ENCODE data around the gene SERINC4.
"Not testable (repeated sequence)": the region's sequence is repeated elsewhere in the genome, so short reads cannot be mapped to it uniquely, and the experiment has no call there.

SERINC4 gene

GRCh38 chr15:43799945-43800285 lies at the start of gene SERINC4:
SERINC4 (minus strand) TSS chr15:43800220; CDS start chr15:43799986, 234 bp downstream.
- H3K27ac ChIP-seq (ENCODE audit: low read depth, low read length) = peak within 1 kb of the TSS; percentile 89
- H3K4me1 ChIP-seq (ENCODE audit: control insufficient read depth in 1 of 2, insufficient read depth in 2 of 2, low read length in 2 of 2) = peaks cover 35 to 41% of the 10 kb centered on the region in 2 donors
- no peaks in the 10 kb centered on the region for H3K27me3 ChIP-seq (ENCODE audit: control insufficient read depth in 1 of 2, insufficient read depth in 2 of 2, low read length in 2 of 2)
- H3K4me3 ChIP-seq (ENCODE audit: low read depth in 1 of 2, low read length in 2 of 2) = peak within 1 kb of the TSS; percentile 94 to 98
- no peaks in the 10 kb centered on the region for H3K9me3 ChIP-seq (ENCODE audit: control insufficient read depth in 1 of 2, low read length in 2 of 2)
- H3K9ac ChIP-seq (ENCODE audit: low read depth in 1 of 2, low read length in 2 of 2) = peak within 1 kb of the TSS; percentile 95
- H3K36me3 ChIP-seq (ENCODE audit: control insufficient read depth in 1 of 2, insufficient read depth in 2 of 2, low read length in 2 of 2) = peaks cover 16 to 47% of the 10 kb centered on the region in 2 donors

GRCh38 chr15:43845421-43845820 lies 45.4 kb upstream of the SERINC4 start:
- Histone ChIP-seq H3K9me3 (ENCODE audit: control insufficient read depth in 1 of 2, low read length in 2 of 2) (no peaks in the 10 kb centered on the region), H3K36me3 (ENCODE audit: control insufficient read depth in 1 of 2, insufficient read depth in 2 of 2, low read length in 2 of 2) (no peaks in the 10 kb centered on the region), H3K27ac (ENCODE audit: low read depth, low read length) (no peak overlapping the region), H3K9ac (ENCODE audit: low read depth in 1 of 2, low read length in 2 of 2) (no peak overlapping the region), H3K4me1 (ENCODE audit: control insufficient read depth in 1 of 2, insufficient read depth in 2 of 2, low read length in 2 of 2) (no peaks in the 10 kb centered on the region), H3K27me3 (ENCODE audit: control insufficient read depth in 1 of 2, insufficient read depth in 2 of 2, low read length in 2 of 2) (no peaks in the 10 kb centered on the region), H3K4me3 (ENCODE audit: low read depth in 1 of 2, low read length in 2 of 2) (no peak overlapping the region)

DNA sequence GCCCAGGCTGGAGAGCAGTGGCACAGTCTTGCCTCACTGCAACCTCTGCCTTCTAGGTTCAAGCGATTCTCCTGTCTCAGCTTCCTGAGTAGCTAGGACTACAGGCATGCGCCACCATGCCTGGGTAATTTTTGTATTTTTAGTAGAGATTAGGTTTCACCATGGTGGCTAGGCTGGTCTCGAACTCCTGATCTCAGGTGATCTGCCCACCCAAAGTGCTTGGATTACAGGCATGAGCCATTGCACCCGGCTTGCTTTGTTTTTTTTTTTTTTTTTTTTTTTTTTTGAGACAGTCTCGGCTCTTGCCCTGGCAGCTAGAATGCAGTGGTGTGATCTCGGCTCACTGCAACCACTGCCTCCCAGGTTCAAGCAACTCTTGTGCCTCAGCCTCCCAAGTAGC lies 32.5 kb upstream of the SERINC4 start:
- H3K9ac ChIP-seq (ENCODE audit: low read depth in 1 of 2, low read length in 2 of 2); H3K36me3 ChIP-seq (ENCODE audit: control insufficient read depth in 1 of 2, insufficient read depth in 2 of 2, low read length in 2 of 2); H3K27me3 ChIP-seq (ENCODE audit: control insufficient read depth in 1 of 2, insufficient read depth in 2 of 2, low read length in 2 of 2); H3K4me3 ChIP-seq (ENCODE audit: low read depth in 1 of 2, low read length in 2 of 2); H3K4me1 ChIP-seq (ENCODE audit: control insufficient read depth in 1 of 2, insufficient read depth in 2 of 2, low read length in 2 of 2); H3K27ac ChIP-seq (ENCODE audit: low read depth, low read length); H3K9me3 ChIP-seq (ENCODE audit: control insufficient read depth in 1 of 2, low read length in 2 of 2): not testable (repeated sequence)

- H3K36me3 ChIP-seq (ENCODE audit: control insufficient read depth in 1 of 2, insufficient read depth in 2 of 2, low read length in 2 of 2) = not testable (repeated sequence)
Observed at GRCh38 chr15:43831519-43832052, 31.6 kb upstream of the SERINC4 start.

DNA sequence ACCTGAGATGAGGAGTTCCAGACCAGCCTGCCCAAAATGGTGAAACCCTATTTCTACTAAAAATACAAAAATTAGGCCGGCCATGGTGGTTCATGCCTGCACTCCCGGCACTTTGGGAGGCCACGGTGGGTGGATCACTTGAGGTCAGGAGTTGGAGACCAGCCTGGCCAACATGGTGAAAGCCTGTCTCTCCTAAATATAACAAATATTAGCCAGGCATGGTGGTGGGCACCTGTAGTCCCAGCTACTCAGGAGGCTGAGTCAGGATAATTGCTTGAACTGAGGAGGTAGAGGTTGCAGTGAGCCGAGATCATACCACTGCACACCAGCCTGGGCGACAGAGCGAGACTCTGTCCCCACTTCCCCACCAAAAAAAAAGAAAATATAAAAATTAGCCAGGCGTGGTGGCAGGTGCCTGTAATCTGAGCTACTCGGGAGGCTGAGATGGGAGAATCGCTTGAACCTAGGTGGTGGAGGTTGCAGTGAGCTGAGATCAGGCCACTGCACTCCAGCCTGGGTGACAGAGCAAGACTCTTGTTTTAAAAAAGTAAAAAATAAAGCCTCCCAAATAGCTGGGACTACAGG lies 30.8 kb upstream of the SERINC4 start:
- H3K27me3 ChIP-seq (ENCODE audit: control insufficient read depth in 1 of 2, insufficient read depth in 2 of 2, low read length in 2 of 2); H3K4me3 ChIP-seq (ENCODE audit: low read depth in 1 of 2, low read length in 2 of 2); H3K9ac ChIP-seq (ENCODE audit: low read depth in 1 of 2, low read length in 2 of 2); H3K9me3 ChIP-seq (ENCODE audit: control insufficient read depth in 1 of 2, low read length in 2 of 2); H3K36me3 ChIP-seq (ENCODE audit: control insufficient read depth in 1 of 2, insufficient read depth in 2 of 2, low read length in 2 of 2); H3K27ac ChIP-seq (ENCODE audit: low read depth, low read length): not testable (repeated sequence)
- H3K4me1 ChIP-seq (ENCODE audit: control insufficient read depth in 1 of 2, insufficient read depth in 2 of 2, low read length in 2 of 2) = peaks cover 7 to 19% of the 10 kb centered on the region in 2 donors

More at GRCh38 chr15:43831519-43832052, 31.6 kb upstream of the SERINC4 start:
- H3K27me3 ChIP-seq (ENCODE audit: control insufficient read depth in 1 of 2, insufficient read depth in 2 of 2, low read length in 2 of 2); H3K9ac ChIP-seq (ENCODE audit: low read depth in 1 of 2, low read length in 2 of 2); H3K4me3 ChIP-seq (ENCODE audit: low read depth in 1 of 2, low read length in 2 of 2); H3K9me3 ChIP-seq (ENCODE audit: control insufficient read depth in 1 of 2, low read length in 2 of 2); H3K27ac ChIP-seq (ENCODE audit: low read depth, low read length): not testable (repeated sequence)
- peaks cover 7 to 13% of the 10 kb centered on the region in 2 donors for H3K4me1 ChIP-seq (ENCODE audit: control insufficient read depth in 1 of 2, insufficient read depth in 2 of 2, low read length in 2 of 2)

DNA sequence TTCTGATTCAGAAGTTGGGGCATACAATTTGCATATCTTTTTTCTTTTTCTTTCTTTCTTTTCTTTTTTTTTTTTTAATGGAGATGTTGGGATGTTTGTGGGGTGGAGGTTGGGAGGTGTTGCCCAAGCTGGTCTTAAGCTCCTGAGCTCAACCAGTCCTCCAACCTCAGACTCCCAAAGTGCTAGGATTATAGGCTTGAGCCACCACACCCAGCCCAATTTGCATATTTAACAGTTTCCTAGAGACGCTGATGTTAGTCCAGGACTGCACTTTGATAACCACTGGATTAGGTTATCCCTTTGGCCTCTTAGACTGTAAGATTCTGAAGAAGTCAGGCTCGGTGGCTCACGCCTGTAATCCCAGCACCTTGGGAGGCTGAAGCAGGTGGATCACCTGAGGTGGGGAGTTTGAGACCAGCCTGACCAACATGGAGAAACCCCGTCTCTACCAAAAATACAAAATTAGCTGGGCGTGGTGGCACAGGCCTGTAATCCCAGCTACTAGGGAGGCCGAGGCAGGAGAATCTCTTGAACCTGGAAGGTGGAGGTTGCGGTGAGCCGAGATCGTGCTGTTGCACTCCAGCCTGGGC lies 30.0 kb upstream of the SERINC4 start:
- H3K4me1 ChIP-seq (ENCODE audit: control insufficient read depth in 1 of 2, insufficient read depth in 2 of 2, low read length in 2 of 2) = peaks cover 7 to 19% of the 10 kb centered on the region in 2 donors
- not testable (repeated sequence) for H3K27me3 ChIP-seq (ENCODE audit: control insufficient read depth in 1 of 2, insufficient read depth in 2 of 2, low read length in 2 of 2); H3K36me3 ChIP-seq (ENCODE audit: control insufficient read depth in 1 of 2, insufficient read depth in 2 of 2, low read length in 2 of 2); H3K4me3 ChIP-seq (ENCODE audit: low read depth in 1 of 2, low read length in 2 of 2); H3K27ac ChIP-seq (ENCODE audit: low read depth, low read length); H3K9ac ChIP-seq (ENCODE audit: low read depth in 1 of 2, low read length in 2 of 2); H3K9me3 ChIP-seq (ENCODE audit: control insufficient read depth in 1 of 2, low read length in 2 of 2)

GRCh38 chr15:43828061-43828657 lies 28.1 kb upstream of the SERINC4 start:
- peaks cover 13 to 26% of the 10 kb centered on the region in 2 donors for H3K4me1 ChIP-seq (ENCODE audit: control insufficient read depth in 1 of 2, insufficient read depth in 2 of 2, low read length in 2 of 2)
- no peaks in the 10 kb centered on the region for H3K27me3 ChIP-seq (ENCODE audit: control insufficient read depth in 1 of 2, insufficient read depth in 2 of 2, low read length in 2 of 2)
- no peaks in the 10 kb centered on the region for H3K36me3 ChIP-seq (ENCODE audit: control insufficient read depth in 1 of 2, insufficient read depth in 2 of 2, low read length in 2 of 2)
- no peaks in the 10 kb centered on the region for H3K9me3 ChIP-seq (ENCODE audit: control insufficient read depth in 1 of 2, low read length in 2 of 2)
- peak overlapping the region in 1 of 2 donors; percentile 71 for H3K4me3 ChIP-seq (ENCODE audit: low read depth in 1 of 2, low read length in 2 of 2)
- H3K27ac ChIP-seq (ENCODE audit: low read depth, low read length) = no peak overlapping the region
- H3K9ac ChIP-seq (ENCODE audit: low read depth in 1 of 2, low read length in 2 of 2) = peak overlapping the region in 1 of 2 donors; percentile 54

- Histone ChIP-seq H3K36me3 (ENCODE audit: control insufficient read depth in 1 of 2, insufficient read depth in 2 of 2, low read length in 2 of 2) (no peaks in the 10 kb centered on the region), H3K4me3 (ENCODE audit: low read depth in 1 of 2, low read length in 2 of 2) (peak within 1 kb of the TSS; percentile 71 to 74), H3K9ac (ENCODE audit: low read depth in 1 of 2, low read length in 2 of 2) (peak within 1 kb of the TSS; percentile 54 to 77), H3K27me3 (ENCODE audit: control insufficient read depth in 1 of 2, insufficient read depth in 2 of 2, low read length in 2 of 2) (no peaks in the 10 kb centered on the region), H3K27ac (ENCODE audit: low read depth, low read length) (peak within 1 kb of the TSS; percentile 13), H3K9me3 (ENCODE audit: control insufficient read depth in 1 of 2, low read length in 2 of 2) (no peaks in the 10 kb centered on the region), H3K4me1 (ENCODE audit: control insufficient read depth in 1 of 2, insufficient read depth in 2 of 2, low read length in 2 of 2) (peaks cover 22 to 26% of the 10 kb centered on the region in 2 donors)
Observed at GRCh38 chr15:43826508-43827341, 26.7 kb upstream of the SERINC4 start, which contains the start of gene WDR76. WDR76 (plus strand) TSS chr15:43827002; CDS start chr15:43827033, 31 bp downstream.

DNA sequence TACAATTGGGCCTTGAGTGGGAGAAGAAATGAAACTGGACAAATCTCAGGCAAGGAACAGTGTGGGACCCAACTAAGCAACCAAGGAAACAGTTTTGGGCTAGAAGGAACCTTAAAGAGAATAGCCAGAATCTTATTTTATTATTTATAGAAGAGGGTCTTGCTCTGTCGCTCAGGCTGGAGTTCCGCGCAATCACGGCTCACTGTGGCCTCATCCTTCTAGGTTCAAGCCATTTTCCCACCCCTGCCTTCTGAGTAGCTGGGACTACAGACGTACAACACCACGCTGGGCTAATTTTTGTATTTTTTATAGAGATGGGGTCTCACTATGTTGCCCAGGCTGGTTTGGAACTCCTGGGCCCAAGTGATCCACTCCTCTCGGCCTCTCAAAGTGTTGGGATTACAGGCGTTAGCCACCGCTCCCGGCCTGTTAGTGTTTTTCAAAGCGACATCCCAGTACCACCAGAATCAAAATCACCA lies 26.0 kb upstream of the SERINC4 start:
- Histone ChIP-seq H3K4me1 (ENCODE audit: control insufficient read depth in 1 of 2, insufficient read depth in 2 of 2, low read length in 2 of 2) (peaks cover 26% of the 10 kb centered on the region in 2 donors), H3K9me3 (ENCODE audit: control insufficient read depth in 1 of 2, low read length in 2 of 2) (no peaks in the 10 kb centered on the region), H3K27ac (ENCODE audit: low read depth, low read length) (no peak overlapping the region), H3K9ac (ENCODE audit: low read depth in 1 of 2, low read length in 2 of 2) (no peak overlapping the region), H3K27me3 (ENCODE audit: control insufficient read depth in 1 of 2, insufficient read depth in 2 of 2, low read length in 2 of 2) (no peaks in the 10 kb centered on the region), H3K4me3 (ENCODE audit: low read depth in 1 of 2, low read length in 2 of 2) (peak overlapping the region; percentile 71 to 74), H3K36me3 (ENCODE audit: control insufficient read depth in 1 of 2, insufficient read depth in 2 of 2, low read length in 2 of 2) (no peaks in the 10 kb centered on the region)
